GM12865 (cell line): ENCODE data around the gene MROH2B.

Experiments
- DNase-seq: peaks from one replicate; pipeline ENCODE4 v3.0.0; 2010; ENCODE audit warnings: low read depth
- H3K4me3 ChIP-seq: 2 replicates; pipeline ENCODE4 v1.5.1; 2011; ENCODE audit warnings: mild to moderate bottlenecking, low read depth, low read length, control low read depth
- CTCF ChIP-seq: IDR thresholded peaks from 2 replicates; pipeline ENCODE4 v1.5.1; 2011; ENCODE audit warnings: low read length, control low read depth, low read depth, inconsistent platforms; ENCODE audit not compliant: insufficient read depth; ENCODE audit errors: missing control alignments

The MROH2B gene

DNA sequence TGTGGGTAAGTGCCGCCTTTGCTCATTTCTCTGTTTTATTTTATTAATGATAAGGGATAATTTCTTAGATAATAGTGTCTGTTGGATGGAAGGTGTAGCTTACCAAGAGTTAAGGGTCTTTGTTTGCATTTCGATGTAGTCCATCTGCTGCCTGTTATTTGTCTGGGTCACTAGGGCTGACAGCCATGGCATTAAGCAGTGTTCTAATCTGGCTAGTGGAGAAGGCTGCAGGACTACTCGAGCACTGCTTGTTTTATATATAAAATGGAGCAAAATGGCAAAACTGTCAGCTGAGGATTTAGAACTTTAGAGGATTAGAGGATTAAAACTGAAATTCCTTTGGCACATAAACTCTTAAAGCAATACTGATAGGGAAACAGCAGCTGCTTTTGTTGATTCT, 94.3 kb downstream of the MROH2B start:
- no peak overlapping the region for H3K4me3 ChIP-seq
- no peak for TF ChIP-seq CTCF
- no peak for DNase-seq

DNA sequence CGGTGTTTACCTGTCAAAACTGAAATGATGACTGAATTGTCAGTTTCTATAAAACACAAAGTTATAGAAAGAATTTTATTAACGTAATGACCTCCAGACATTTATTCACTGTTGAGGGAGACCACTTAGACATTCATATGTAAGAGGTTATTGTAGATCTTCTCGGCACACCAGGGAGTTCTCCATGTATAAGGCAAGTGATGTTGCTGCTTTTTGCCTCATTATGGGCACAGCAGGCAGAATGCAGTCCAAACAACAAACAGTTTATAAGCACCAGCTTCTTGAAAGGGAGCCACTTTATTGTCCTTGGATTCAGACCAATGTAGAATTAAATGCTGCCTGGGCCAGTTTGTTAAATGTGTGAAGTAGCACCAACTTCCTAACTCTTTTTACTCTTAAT, 95.1 kb downstream of the MROH2B start:
- no peak overlapping the region for H3K4me3 ChIP-seq
- no peak for TF ChIP-seq CTCF
- no peak for DNase-seq

- no peak overlapping the region for H3K4me3 ChIP-seq
- no peak for DNase-seq
- TF ChIP-seq CTCF: no peak
Measured at GRCh38 chr5:40973364-40974004, 97.7 kb downstream of the MROH2B start.

DNA sequence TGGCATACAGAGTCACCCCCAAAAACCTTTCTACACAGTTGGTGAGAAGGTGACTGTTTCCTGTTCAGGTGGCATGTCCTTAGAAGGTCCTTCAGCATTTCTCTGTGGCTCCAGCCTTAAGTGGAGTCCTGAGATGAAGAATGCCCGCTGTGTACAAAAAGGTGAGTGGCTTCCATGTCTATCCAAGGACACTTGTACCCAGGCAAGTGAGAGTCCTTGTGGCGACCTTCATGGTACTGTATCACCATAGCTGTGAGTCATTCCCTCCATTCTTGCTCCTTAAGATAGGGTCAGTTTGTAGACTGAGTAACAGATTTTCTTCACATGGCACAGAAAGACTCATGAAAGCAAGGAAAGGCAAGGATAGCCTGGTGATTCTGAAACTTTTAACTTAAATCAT, 98.7 kb downstream of the MROH2B start:
- no peak overlapping the region for H3K4me3 ChIP-seq
- no peak for DNase-seq

GRCh38 chr5:40962207-40962955, 108.8 kb downstream of the MROH2B start:
- no peak for DNase-seq
- no peak overlapping the region for H3K4me3 ChIP-seq
- no peak for TF ChIP-seq CTCF

More for the DNA sequence above, 98.7 kb downstream of the MROH2B start:
- no peak for TF ChIP-seq CTCF

DNA sequence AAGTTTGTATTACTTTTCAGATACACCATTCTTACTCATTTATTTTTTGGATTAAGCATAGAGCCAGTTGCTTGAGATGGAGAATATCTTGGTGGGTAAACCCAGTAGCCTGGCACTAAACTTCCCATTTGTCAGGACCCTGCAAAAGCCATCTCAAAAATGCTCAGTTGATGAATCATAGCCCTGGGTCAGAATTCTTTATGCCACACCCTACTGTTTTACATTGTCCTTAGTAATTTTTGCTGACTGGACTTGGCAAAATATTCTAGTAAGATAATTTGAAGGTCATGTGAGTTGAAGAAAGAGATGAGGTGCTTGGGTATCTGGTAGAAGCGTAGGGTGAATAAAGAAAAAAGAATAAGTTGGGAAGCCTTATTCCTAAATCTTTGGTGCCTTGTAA, 111.1 kb downstream of the MROH2B start:
- no peak overlapping the region for H3K4me3 ChIP-seq
- no peak for TF ChIP-seq CTCF
- DNase-seq: no peak
